Thyroid gland (tissue), 4 donors: Measurements from ENCODE around the gene NGFR. TPM values are rescaled to one million over a fixed set of nuclear protein-coding genes. Genes with fewer than 3 reads are reported as not detected.

Experiments used
- DNase-seq, 2 donors: peaks; one replicate each; pipeline ENCODE4 v3.0.0-alpha.2; 2019
- H3K27ac ChIP-seq, 3 donors: fragments of 200-600 bp; sonication (generic); 1 replicate in 2 of 3; 2 replicates in 1 of 3; pipeline ENCODE4 v1.5.1; 2016 to 2019; ENCODE audit warnings: mild to moderate bottlenecking in 1 of 3, moderate library complexity in 1 of 3
- H3K27me3 ChIP-seq: fragments of 200-600 bp; sonication (generic); one replicate; pipeline ENCODE4 v1.5.1; 2019
- H3K36me3 ChIP-seq, 2 donors: fragments of 200-600 bp; sonication (generic); one replicate each; pipeline ENCODE4 v1.5.1; 2016 to 2019
- H3K4me1 ChIP-seq, 2 donors: fragments of 200-600 bp; sonication (generic); one replicate each; pipeline ENCODE4 v1.5.1; 2017 to 2019
- H3K4me3 ChIP-seq, 3 donors: fragments of 200-600 bp; sonication (generic); replicated peaks in 1 of 3; 1 replicate in 2 of 3; 2 replicates in 1 of 3; pipeline ENCODE4 v1.5.1; 2016; ENCODE audit warnings: mild to moderate bottlenecking in 1 of 3
- H3K9me3 ChIP-seq: fragments of 200-600 bp; sonication (generic); one replicate; pipeline ENCODE4 v1.5.1; 2017
- POLR2A ChIP-seq, 2 donors: fragments of 450-650 bp; IDR thresholded peaks; one replicate each; pipeline ENCODE4 v1.6.1; 2017; ENCODE audit warnings: antibody characterized with exemption in 2 of 2, mild to moderate bottlenecking in 2 of 2, moderate library complexity in 1 of 2
- WGBS, 2 donors: methylation state at CpG; one replicate each; pipeline ENCODE4 v1.1.5; 2017; 5-methylcytosine and 5-hydroxymethylcytosine counted together
- intact Hi-C: fragments of 100-400 bp; cut with DNase I; formaldehyde crosslinking; loops from one replicate; pipeline ENCODE4 v1.15.1; 2023
- total RNA-seq, 4 donors: library from RNA; depleted of rRNA; stranded (reverse); fragments of >200 nt; gene quantifications; one replicate each; pipeline ENCODE4 v1.2.3, GENCODE V29; 2016
- TF ChIP-seq, protein P1 (sequence below), 6 experiments: fragments of 200-600 bp in 3 of 6; fragments of 450-650 bp in 3 of 6; sonication (generic) in 3 of 6; IDR thresholded peaks; one replicate each; pipeline ENCODE4 v1.5.1; 2016 to 2019; ENCODE audit warnings: antibody characterized with exemption in 6 of 6, mild to moderate bottlenecking in 2 of 6, inconsistent platforms in 1 of 6, moderate library complexity in 1 of 6

NGFR gene
- total RNA-seq, 4 donors from 2014 or later: 14.5 to 34.0 (median 21.1) TPM

DNA sequence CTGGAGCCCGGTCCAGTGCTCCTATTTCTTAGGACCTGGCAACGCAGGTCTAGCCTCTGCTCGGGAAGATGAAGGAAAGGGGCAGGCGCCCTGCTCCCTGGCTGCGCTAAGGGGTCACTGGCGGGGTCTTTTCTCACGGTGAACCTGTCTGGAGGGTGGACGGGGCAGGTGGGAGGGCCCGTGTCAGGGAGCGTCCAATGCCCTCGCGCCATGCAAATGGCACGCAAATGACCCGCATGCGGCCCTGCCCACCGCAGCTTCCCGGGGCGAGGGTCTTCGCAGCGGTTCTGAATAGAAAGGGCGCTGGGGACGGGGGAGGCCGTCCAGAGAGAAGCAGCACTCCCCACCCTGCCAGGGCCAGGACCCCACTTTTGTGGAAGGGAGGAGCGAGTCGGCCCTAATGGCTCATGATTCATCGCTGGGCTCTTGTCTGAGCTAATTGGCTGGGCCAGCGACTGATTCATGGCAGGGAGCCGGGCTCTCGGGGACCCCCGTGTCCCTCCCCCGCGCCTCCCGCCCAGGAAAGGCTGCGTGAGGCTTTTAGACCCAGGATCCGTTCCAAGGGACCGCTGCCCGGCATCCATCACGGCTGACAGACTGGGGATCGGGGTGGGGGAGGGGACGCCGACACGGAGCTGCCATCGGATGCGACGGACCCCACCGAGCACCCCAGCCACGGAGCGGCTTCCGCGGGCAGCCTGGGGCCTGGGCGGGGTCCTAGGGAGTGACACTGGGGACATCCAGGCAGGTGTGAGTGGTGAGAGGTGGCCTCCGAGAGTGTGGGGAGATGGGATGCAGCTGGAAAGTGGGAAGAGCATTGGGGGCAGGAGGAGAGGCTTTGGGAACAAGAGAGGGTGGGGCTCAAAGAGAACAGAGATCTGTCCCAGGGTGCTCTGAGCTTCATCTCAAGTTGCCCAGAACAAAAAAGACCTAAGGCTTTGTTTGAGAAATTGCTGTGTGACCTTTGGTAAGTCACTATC lies 25.0 kb upstream of the NGFR start:
- no peak for DNase-seq
- H3K4me3 ChIP-seq: no peak overlapping the region
- H3K27ac ChIP-seq: no peak overlapping the region
- no peaks in the 10 kb centered on the region for H3K9me3 ChIP-seq
- no peak for TF ChIP-seq POLR2A (IDR thresholded peaks at IDR 0.05)
- TF ChIP-seq, protein P1, sequence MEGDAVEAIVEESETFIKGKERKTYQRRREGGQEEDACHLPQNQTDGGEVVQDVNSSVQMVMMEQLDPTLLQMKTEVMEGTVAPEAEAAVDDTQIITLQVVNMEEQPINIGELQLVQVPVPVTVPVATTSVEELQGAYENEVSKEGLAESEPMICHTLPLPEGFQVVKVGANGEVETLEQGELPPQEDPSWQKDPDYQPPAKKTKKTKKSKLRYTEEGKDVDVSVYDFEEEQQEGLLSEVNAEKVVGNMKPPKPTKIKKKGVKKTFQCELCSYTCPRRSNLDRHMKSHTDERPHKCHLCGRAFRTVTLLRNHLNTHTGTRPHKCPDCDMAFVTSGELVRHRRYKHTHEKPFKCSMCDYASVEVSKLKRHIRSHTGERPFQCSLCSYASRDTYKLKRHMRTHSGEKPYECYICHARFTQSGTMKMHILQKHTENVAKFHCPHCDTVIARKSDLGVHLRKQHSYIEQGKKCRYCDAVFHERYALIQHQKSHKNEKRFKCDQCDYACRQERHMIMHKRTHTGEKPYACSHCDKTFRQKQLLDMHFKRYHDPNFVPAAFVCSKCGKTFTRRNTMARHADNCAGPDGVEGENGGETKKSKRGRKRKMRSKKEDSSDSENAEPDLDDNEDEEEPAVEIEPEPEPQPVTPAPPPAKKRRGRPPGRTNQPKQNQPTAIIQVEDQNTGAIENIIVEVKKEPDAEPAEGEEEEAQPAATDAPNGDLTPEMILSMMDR (IDR thresholded peaks at IDR 0.05): no peak
- H3K36me3 ChIP-seq: no peaks in the 10 kb centered on the region
- 11 to 13% methylated on average over 27 to 43 of the region's 52 CpGs for WGBS, 2 donors
- peaks cover 6 to 7% of the 10 kb centered on the region in 2 donors for H3K4me1 ChIP-seq
- intact Hi-C loops: no loop called here
- peaks cover 10% of the 10 kb centered on the region for H3K27me3 ChIP-seq

DNA sequence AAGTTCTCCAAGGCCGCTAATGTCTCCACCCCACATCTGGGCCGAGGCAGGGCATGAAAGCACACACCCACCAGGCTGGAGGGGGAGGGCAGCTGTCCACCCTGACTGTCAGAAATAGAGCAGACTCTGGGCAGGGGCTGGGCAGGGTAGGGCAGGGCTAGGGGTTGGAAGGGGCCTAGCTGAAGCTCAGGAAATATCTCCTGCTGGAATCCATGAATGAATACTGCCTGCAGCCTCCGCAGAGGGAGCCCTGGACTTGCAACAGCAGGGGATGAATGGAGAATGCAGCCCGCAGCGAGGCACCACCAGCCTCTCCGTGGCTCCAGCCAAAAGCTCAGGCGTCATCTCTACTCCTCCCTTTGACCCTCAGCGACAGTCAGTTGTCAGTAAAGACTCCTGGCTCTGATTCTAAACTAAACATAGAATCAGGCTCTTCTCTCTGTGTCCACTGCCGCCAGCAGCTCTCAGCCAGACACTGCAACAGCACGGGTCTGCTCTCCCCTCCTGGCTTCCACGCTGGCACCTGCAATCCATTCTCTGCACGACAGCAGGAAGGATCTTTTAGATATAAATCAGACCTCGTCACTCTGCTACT lies 23.9 kb upstream of the NGFR start:
- peaks cover 6 to 7% of the 10 kb centered on the region in 2 donors for H3K4me1 ChIP-seq
- TF ChIP-seq, protein P1 (IDR thresholded peaks at IDR 0.05): no peak
- TF ChIP-seq POLR2A (IDR thresholded peaks at IDR 0.05): no peak
- H3K36me3 ChIP-seq: no peaks in the 10 kb centered on the region
- H3K4me3 ChIP-seq: no peak overlapping the region
- no peak overlapping the region for H3K27ac ChIP-seq
- WGBS, 2 donors: 42 to 50% methylated on average over 8 to 12 of the region's 13 CpGs
- H3K9me3 ChIP-seq: no peaks in the 10 kb centered on the region
- H3K27me3 ChIP-seq: peaks cover 10% of the 10 kb centered on the region
- DNase-seq: no peak
- intact Hi-C loops: no loop called here

DNA sequence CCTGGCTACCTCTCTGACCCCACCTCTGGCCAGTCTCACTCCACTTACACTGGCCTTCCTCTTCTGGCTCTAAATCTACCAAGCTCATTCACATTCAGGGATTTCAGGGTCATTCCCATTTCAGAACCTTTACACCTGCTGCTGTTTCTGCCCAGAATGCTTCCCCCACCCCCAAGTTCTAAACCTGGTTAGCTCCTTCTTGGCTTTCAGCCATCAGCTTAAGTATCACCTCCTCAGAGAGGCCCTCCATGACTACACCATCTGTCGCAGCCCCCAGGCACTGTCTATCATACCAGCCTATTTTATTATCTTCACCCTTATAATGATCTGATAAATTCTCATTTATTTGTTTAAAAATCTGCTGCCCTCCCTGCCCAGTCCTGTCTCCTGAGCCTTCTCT lies 23.3 kb upstream of the NGFR start:
- H3K4me1 ChIP-seq: peaks cover 6 to 7% of the 10 kb centered on the region in 2 donors
- WGBS, 2 donors: 84 to 90% methylated on average over 1 of the region's 1 CpG
- TF ChIP-seq POLR2A (IDR thresholded peaks at IDR 0.05): no peak
- TF ChIP-seq, protein P1 (IDR thresholded peaks at IDR 0.05): no peak
- H3K27ac ChIP-seq: no peak overlapping the region
- DNase-seq: no peak
- no peaks in the 10 kb centered on the region for H3K36me3 ChIP-seq
- H3K4me3 ChIP-seq: no peak overlapping the region
- intact Hi-C loops: no loop called here
- no peaks in the 10 kb centered on the region for H3K9me3 ChIP-seq
- peaks cover 10% of the 10 kb centered on the region for H3K27me3 ChIP-seq

DNA sequence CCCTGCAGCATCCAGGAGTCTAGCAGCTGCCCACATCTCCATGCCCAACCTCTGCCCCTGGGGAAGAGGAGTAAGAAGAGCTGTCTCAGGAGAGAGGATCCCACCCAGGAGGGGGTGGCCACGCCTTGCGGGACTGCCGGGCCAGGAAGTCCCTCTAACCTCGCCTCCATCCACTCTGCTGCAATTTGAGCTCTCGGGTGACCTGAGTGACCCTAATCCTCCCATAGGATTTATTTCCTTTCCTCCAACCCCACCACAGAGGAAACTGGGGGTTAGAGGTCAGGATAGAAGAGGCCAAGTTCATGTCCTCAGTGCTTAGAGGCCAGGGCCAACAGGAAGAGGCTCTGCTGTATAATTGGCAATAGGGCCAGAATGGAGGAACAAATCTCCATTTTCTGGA lies 22.6 kb upstream of the NGFR start:
- H3K27ac ChIP-seq: no peak overlapping the region
- TF ChIP-seq POLR2A (IDR thresholded peaks at IDR 0.05): no peak
- TF ChIP-seq, protein P1 (IDR thresholded peaks at IDR 0.05): no peak
- H3K9me3 ChIP-seq: no peaks in the 10 kb centered on the region
- no peaks in the 10 kb centered on the region for H3K36me3 ChIP-seq
- peaks cover 6 to 7% of the 10 kb centered on the region in 2 donors for H3K4me1 ChIP-seq
- intact Hi-C loops: no loop called here
- H3K4me3 ChIP-seq: no peak overlapping the region
- peaks cover 10% of the 10 kb centered on the region for H3K27me3 ChIP-seq
- no peak for DNase-seq
- 68 to 82% methylated on average over 5 of the region's 5 CpGs for WGBS, 2 donors
